GM21423 (cell line): ENCODE results near the gene OOEP.

ENCODE experiments used
- ATAC-seq: cut with Tn5 transposase; IDR thresholded peaks from one replicate; pipeline ENCODE4 v1.9.1; 2021; ENCODE audit warnings: mild to moderate bottlenecking, moderate library complexity; ENCODE audit not compliant: unreplicated experiment

The OOEP gene

GRCh38 chr6:73367761-73368355 lies 1.8 kb downstream of the OOEP start:
- no peak for ATAC-seq

GRCh38 chr6:73364549-73364948 lies 5.1 kb downstream of the OOEP start:
- no peak for ATAC-seq

GRCh38 chr6:73364121-73364520 lies 5.6 kb downstream of the OOEP start:
- ATAC-seq = no peak

- ATAC-seq = no peak
These were observed 6.2 kb downstream of the OOEP start for GRCh38 chr6:73363537-73363875.

- no peak for ATAC-seq
These were observed 6.7 kb downstream of the OOEP start for GRCh38 chr6:73362869-73363536.

- no peak for ATAC-seq
These were observed 7.3 kb downstream of the OOEP start, which contains the start of gene KHDC3L for GRCh38 chr6:73362358-73362757. Gene KHDC3L, plus strand, starts transcription at chr6:73362658. Its CDS starts 72 bp downstream, at chr6:73362730.

- ATAC-seq = no peak
These were observed 15.8 kb downstream of the OOEP start, which contains the start of gene DPPA5 for GRCh38 chr6:73353636-73354593. Gene DPPA5, minus strand, starts transcription at chr6:73354276. Its CDS starts 51 bp downstream, at chr6:73354225.

- ATAC-seq = no peak
These were observed 20.4 kb downstream of the OOEP start for GRCh38 chr6:73349311-73349710.

GRCh38 chr6:73348550-73349204 lies 21.0 kb downstream of the OOEP start:
- no peak for ATAC-seq

- ATAC-seq = no peak
These were observed 26.5 kb downstream of the OOEP start for GRCh38 chr6:73343164-73343563.

- ATAC-seq = no peak
These were observed 27.5 kb downstream of the OOEP start for GRCh38 chr6:73342174-73342573.

- ATAC-seq = no peak
These were observed 28.4 kb downstream of the OOEP start for GRCh38 chr6:73341335-73341734.

GRCh38 chr6:73340048-73340447 lies 29.6 kb downstream of the OOEP start:
- ATAC-seq = no peak

GRCh38 chr6:73339340-73339739 lies 30.4 kb downstream of the OOEP start:
- ATAC-seq = no peak

GRCh38 chr6:73329201-73329600 lies 40.5 kb downstream of the OOEP start:
- no peak for ATAC-seq

GRCh38 chr6:73328790-73329189 lies 40.9 kb downstream of the OOEP start:
- no peak for ATAC-seq

GRCh38 chr6:73325656-73326055 lies 44.0 kb downstream of the OOEP start:
- ATAC-seq = no peak

- ATAC-seq = no peak
These were observed 46.4 kb downstream of the OOEP start for GRCh38 chr6:73323323-73323722.
